Stomach (tissue), 4 donors: Measurements from ENCODE around the gene PIANP.

Experiments used
- CTCF ChIP-seq, 7 experiments: fragments of 450-650 bp in 4 of 7; fragments of 200-600 bp in 3 of 7; sonication (generic) in 3 of 7; IDR thresholded peaks; one replicate each; pipeline ENCODE4 v1.5.1; 2016 to 2019; ENCODE audit warnings: antibody characterized with exemption in 7 of 7, control low read depth in 2 of 7, mild to moderate bottlenecking in 1 of 7
- EP300 ChIP-seq: sonication (generic); formaldehyde crosslinking; IDR thresholded peaks from one replicate; pipeline ENCODE4 v1.6.1; 2017; ENCODE audit warnings: antibody characterized with exemption
- POLR2A ChIP-seq, 4 donors: fragments of 450-650 bp; IDR thresholded peaks; one replicate each; pipeline ENCODE4 v1.6.1; 2016; ENCODE audit warnings: antibody characterized with exemption in 4 of 4, control low read depth in 2 of 4, mild to moderate bottlenecking in 1 of 4, moderate library complexity in 1 of 4
- POLR2AphosphoS5 ChIP-seq, 3 donors: sonication (generic); formaldehyde crosslinking; IDR thresholded peaks; one replicate each; pipeline ENCODE4 v1.6.1; 2016; ENCODE audit warnings: antibody characterized with exemption in 3 of 3

- TF ChIP-seq POLR2AphosphoS5 (IDR thresholded peaks at IDR 0.05): no peak
- no peak for TF ChIP-seq POLR2A (IDR thresholded peaks at IDR 0.05)
- TF ChIP-seq CTCF (IDR thresholded peaks at IDR 0.05): no peak
- TF ChIP-seq EP300: no peak
Observed at GRCh38 chr12:6653342-6653741, 47.3 kb downstream of the PIANP start.
